ENCODE results near the gene DPH6.
A peak's percentile ranks its signal among the peaks of the same experiment; 100 is the strongest.
"Not testable (repeated sequence)": the region's sequence is repeated elsewhere in the genome, so short reads cannot be mapped to it uniquely, and the experiment has no call there.

Gene DPH6

GRCh38 chr15:35545824-35546510, at the start of gene DPH6:
Gene DPH6, minus strand, starts transcription at chr15:35546165. Its CDS starts 24 bp downstream, at chr15:35546141.
- DNase-seq, result peak; percentile 7

GRCh38 chr15:35595656-35596055, 49.7 kb upstream of the DPH6 start:
- no peak for DNase-seq

DNA sequence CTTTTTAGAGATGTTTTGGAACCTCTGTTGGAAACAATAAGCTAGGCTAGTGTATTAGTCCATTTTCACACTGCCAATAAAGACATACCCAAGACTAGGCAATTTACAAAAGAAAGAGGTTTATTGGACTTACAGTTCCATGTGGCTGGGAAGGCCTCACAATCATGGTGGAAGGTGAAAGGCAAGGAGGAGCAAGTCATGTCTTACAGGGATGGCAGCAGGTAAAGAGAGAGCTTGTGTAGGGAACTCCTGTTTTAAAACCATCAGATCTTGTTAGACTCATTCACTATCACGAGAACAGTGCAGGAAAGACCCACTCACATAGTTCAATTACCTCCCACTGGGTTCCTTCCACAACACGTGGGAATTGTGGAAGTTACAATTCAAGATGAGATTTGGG, 46.0 kb upstream of the DPH6 start:
- not testable (repeated sequence) for DNase-seq

GRCh38 chr15:35583863-35584528, 38.0 kb upstream of the DPH6 start:
- no peak for DNase-seq

- no peak for DNase-seq
These were observed 34.6 kb upstream of the DPH6 start for GRCh38 chr15:35580606-35581005.

GRCh38 chr15:35567392-35567791, 21.4 kb upstream of the DPH6 start:
- no peak for DNase-seq

- DNase-seq, result no peak
These were observed 21.0 kb upstream of the DPH6 start for GRCh38 chr15:35566991-35567390.

DNA sequence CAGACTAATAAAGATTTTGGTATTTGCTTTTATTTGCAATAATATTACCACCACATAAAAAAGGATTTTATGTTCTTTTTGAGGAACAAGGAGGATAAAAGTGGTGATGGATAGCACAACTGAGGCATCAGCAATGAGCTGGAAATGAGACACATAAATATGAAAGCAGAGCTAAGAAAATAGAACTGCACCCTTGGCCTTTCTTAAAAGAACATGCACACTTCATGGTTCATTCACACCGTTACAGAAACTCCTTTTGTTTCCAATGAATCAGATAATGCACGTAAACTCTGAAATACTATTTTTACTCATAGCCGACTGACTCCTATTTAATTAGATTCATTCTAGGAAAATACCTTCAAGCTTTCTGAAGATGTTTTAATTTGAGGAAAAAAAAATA, 19.9 kb upstream of the DPH6 start:
- DNase-seq, result no peak

GRCh38 chr15:35562641-35563040, 16.7 kb upstream of the DPH6 start:
- DNase-seq, result no peak

DNA sequence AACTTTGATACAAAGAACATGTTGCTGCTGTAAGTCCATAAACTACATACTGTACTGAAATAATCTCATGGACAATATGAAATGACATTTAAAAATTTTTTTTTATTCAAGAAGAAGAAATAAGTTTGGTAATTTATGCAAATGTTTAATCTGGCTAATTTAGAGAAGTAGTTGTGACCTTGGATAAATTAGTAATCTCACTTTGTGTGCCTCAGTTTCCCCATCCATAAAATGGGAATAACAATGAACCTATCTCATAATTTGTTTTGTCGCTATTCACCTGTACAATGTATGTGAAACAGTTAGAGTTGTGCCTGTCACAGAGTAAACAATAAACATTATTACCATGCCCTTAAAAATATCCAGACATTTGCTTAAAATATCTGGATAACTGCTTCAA, 15.3 kb upstream of the DPH6 start:
- no peak for DNase-seq

- no peak for DNase-seq
These were observed 14.9 kb upstream of the DPH6 start for GRCh38 chr15:35560870-35561269.

GRCh38 chr15:35560258-35560657, 14.3 kb upstream of the DPH6 start:
- no peak for DNase-seq

- DNase-seq, result no peak
These were observed 13.7 kb upstream of the DPH6 start for GRCh38 chr15:35559683-35560082.

DNA sequence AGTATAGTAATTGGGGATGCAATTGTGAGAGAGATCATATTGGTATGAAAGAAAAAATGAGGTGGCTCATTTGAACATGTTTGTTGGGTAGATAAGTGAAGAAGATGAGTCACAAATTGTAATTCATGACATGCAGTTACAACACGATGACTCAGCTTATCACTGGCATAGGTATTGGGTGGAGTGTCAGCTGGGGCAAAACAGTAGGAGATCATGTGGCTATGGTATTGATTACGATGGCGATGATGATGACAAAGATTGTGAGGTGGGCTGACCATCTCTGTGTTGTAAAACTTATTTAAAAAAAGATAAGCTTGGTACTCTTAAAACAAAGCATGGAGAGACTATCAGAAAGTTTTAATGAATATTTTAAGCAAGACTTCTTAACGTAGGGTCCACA, 11.6 kb upstream of the DPH6 start:
- no peak for DNase-seq

DNA sequence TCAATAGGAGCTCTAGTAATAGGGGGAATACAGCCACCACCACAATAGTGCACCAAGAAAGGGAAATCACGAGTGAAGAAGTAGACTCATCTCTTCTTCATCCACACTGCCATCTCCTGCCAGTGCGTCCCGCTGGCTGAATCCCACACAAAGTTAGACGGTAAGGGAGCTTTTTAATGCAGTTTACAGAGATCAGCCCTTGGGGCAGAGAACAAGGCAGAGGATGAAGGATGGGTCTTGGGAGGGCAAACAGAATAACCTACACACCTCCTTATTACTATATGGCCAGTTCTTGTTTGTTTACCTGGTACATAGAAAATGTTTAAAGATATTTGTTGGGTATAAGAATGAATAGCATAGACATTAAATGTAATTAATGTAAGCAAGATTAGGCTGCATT, 11.0 kb upstream of the DPH6 start:
- no peak for DNase-seq

GRCh38 chr15:35555244-35555643, 9.3 kb upstream of the DPH6 start:
- DNase-seq, result no peak

GRCh38 chr15:35550957-35551356, 5.0 kb upstream of the DPH6 start:
- DNase-seq, result no peak

DNA sequence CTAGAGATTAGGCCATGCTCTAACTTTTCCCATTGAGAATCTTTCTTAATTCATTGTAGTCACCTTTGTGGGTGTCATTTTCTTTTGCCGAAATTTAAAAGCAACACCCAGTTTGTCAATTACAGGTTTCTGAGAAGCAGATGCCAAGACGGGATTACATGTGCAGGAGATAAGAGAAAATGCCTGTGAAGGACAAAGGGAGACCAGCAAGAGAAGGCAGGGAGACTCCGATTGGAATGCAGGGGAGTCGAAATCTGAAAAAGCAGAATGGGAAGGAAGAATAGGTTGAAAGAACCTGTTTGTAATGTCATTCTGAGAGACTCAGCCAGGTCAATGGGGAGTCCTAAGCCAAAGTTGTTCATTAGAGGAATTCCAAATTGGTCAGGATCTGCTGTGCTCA, 3.6 kb upstream of the DPH6 start:
- DNase-seq, result no peak

- no peak for DNase-seq
These were observed 2.5 kb upstream of the DPH6 start for GRCh38 chr15:35548435-35548834.

DNA sequence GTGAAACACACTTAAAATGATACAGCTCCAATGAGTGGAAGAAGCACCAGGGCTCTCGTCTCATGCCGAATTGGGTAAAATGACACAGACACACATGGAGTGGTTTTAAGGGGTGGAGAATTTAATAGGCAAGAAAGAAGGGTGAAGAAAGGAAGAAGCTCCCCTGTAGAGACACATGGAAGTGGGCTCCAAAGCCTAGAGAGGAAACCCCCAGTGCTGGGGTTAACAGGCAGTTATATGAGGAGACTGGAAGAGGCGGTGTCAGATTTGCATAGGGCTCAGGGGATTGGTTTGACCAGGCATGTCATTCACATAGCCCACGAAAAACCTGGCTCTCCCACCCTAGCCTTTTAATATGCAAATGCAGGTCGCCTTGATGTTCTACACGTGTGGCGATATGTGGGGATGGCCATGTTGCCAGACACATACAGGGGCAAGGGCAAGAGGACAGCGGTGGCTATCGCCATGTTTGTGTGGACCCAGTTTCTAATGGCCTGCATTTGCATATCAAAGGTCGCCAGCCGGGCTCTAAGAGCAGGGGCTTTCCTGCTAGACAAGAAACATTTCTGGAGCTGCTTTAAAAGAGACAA, 1.9 kb upstream of the DPH6 start:
- no peak for DNase-seq

- no peak for DNase-seq
These were observed 781 bp upstream of the DPH6 start for GRCh38 chr15:35546511-35547381.

DNA sequence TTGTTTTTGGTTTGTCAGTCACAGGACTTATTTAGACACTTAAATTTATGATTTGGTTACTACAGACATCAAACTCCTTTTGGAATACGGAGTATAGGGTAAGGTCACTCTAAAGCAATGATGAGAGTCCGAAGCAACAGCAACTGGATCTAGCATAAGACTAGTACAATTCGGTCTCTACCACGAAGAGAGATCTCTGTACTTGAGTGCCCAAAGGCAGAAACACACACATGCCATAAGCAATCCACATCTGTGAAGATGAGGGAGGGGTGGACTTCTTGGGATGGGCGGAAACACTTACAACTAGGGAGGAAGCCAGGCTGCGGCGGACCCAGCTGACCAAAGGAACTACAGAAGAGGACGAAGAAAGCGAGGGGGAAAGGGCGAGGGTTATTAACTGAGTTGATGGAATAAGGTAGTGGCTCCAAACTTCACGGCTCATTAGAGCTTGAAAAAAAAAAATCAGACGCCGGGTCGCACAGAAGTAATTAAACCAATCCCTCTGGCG, 595 bp downstream of the DPH6 start:
- DNase-seq, result no peak

- no peak for DNase-seq
These were observed 5.1 kb downstream of the DPH6 start for GRCh38 chr15:35540885-35541284.
